Measurements from ENCODE around the gene PPP1R14B. TPM values are rescaled to one million over a fixed set of nuclear protein-coding genes. Genes with fewer than 3 reads are reported as not detected.

PPP1R14B gene
- polyA plus RNA-seq, 1 donor from 2014 or later: 48.1 TPM

- Mint-ChIP-seq H3K36me3 (peaks cover 2% of the 10 kb centered on the region), H3K4me3 (no peak overlapping the region), H3K27me3 (no peaks in the 10 kb centered on the region), H3K27ac (no peak overlapping the region), H3K4me1 (peaks cover 0 to 7% (median 3%) of the 10 kb centered on the region in 3 donors), H3K9me3 (no peaks in the 10 kb centered on the region)
Observed at GRCh38 chr11:64258356-64258755, 11.6 kb upstream of the PPP1R14B start.

- Mint-ChIP-seq H3K9me3 (no peaks in the 10 kb centered on the region), H3K27me3 (no peaks in the 10 kb centered on the region), H3K36me3 (no peaks in the 10 kb centered on the region), H3K27ac (no peak overlapping the region), H3K4me3 (no peak overlapping the region), H3K4me1 (peaks cover 0 to 11% (median 8%) of the 10 kb centered on the region in 3 donors)
Observed at GRCh38 chr11:64256300-64256699, 9.6 kb upstream of the PPP1R14B start.

- Mint-ChIP-seq H3K4me3 (no peak overlapping the region), H3K27me3 (no peaks in the 10 kb centered on the region), H3K9me3 (no peaks in the 10 kb centered on the region), H3K27ac (no peak overlapping the region), H3K36me3 (no peaks in the 10 kb centered on the region), H3K4me1 (peaks cover 0 to 12% (median 8%) of the 10 kb centered on the region in 3 donors)
Observed at GRCh38 chr11:64255135-64256128, 8.7 kb upstream of the PPP1R14B start.

- Mint-ChIP-seq H3K27ac (no peak overlapping the region), H3K4me1 (peaks cover 0 to 8% (median 5%) of the 10 kb centered on the region in 3 donors), H3K27me3 (no peaks in the 10 kb centered on the region), H3K9me3 (no peaks in the 10 kb centered on the region), H3K36me3 (no peaks in the 10 kb centered on the region), H3K4me3 (peak overlapping the region in 1 of 4 donors; percentile 59)
Observed at GRCh38 chr11:64254326-64254725, 7.6 kb upstream of the PPP1R14B start.

GRCh38 chr11:64253481-64253880 is 6.7 kb upstream of the PPP1R14B start:
- no peaks in the 10 kb centered on the region for H3K9me3 Mint-ChIP-seq
- H3K27me3 Mint-ChIP-seq: no peaks in the 10 kb centered on the region
- H3K27ac Mint-ChIP-seq: no peak overlapping the region
- H3K4me1 Mint-ChIP-seq: peaks cover 0 to 8% (median 5%) of the 10 kb centered on the region in 3 donors
- H3K4me3 Mint-ChIP-seq: peak overlapping the region in 1 of 4 donors; percentile 59
- H3K36me3 Mint-ChIP-seq: no peaks in the 10 kb centered on the region

GRCh38 chr11:64253043-64253442 is 6.3 kb upstream of the PPP1R14B start:
- Mint-ChIP-seq H3K4me1 (peaks cover 0 to 8% (median 5%) of the 10 kb centered on the region in 3 donors), H3K4me3 (peak overlapping the region in 3 of 4 donors; percentile 21 to 59 (median 28)), H3K9me3 (no peaks in the 10 kb centered on the region), H3K27me3 (no peaks in the 10 kb centered on the region), H3K36me3 (no peaks in the 10 kb centered on the region), H3K27ac (no peak overlapping the region)

- Mint-ChIP-seq H3K27ac (peak overlapping the region in 1 of 3 donors; percentile 34), H3K9me3 (no peaks in the 10 kb centered on the region), H3K36me3 (no peaks in the 10 kb centered on the region), H3K27me3 (no peaks in the 10 kb centered on the region), H3K4me1 (peaks cover 0 to 8% (median 8%) of the 10 kb centered on the region in 3 donors), H3K4me3 (peak overlapping the region; percentile 70 to 94 (median 86))
Observed at GRCh38 chr11:64252003-64252872, 5.5 kb upstream of the PPP1R14B start.

GRCh38 chr11:64251753-64252002 is 4.9 kb upstream of the PPP1R14B start:
- H3K27me3 Mint-ChIP-seq: no peaks in the 10 kb centered on the region
- peak overlapping the region; percentile 70 to 94 (median 86) for H3K4me3 Mint-ChIP-seq
- no peaks in the 10 kb centered on the region for H3K36me3 Mint-ChIP-seq
- H3K4me1 Mint-ChIP-seq: peaks cover 0 to 8% (median 8%) of the 10 kb centered on the region in 3 donors
- no peaks in the 10 kb centered on the region for H3K9me3 Mint-ChIP-seq
- H3K27ac Mint-ChIP-seq: peak overlapping the region in 1 of 3 donors; percentile 34

- Mint-ChIP-seq H3K27ac (peak within 1 kb of the TSS; percentile 50 to 86 (median 59)), H3K27me3 (no peaks in the 10 kb centered on the region), H3K9me3 (no peaks in the 10 kb centered on the region), H3K4me3 (peak within 1 kb of the TSS; percentile 81 to 94 (median 88)), H3K4me1 (peaks cover 0 to 8% (median 8%) of the 10 kb centered on the region in 3 donors), H3K36me3 (no peaks in the 10 kb centered on the region)
Observed at GRCh38 chr11:64251016-64251752, 4.4 kb upstream of the PPP1R14B start, which contains the start of gene PLCB3. Gene PLCB3, plus strand, starts transcription at chr11:64251530. Its CDS starts 120 bp downstream, at chr11:64251650.

GRCh38 chr11:64250415-64251015 is 3.8 kb upstream of the PPP1R14B start:
- H3K27ac Mint-ChIP-seq: peak overlapping the region in 2 of 3 donors; percentile 59 to 73
- H3K9me3 Mint-ChIP-seq: no peaks in the 10 kb centered on the region
- H3K27me3 Mint-ChIP-seq: no peaks in the 10 kb centered on the region
- H3K4me1 Mint-ChIP-seq: peaks cover 0 to 11% (median 10%) of the 10 kb centered on the region in 3 donors
- H3K36me3 Mint-ChIP-seq: no peaks in the 10 kb centered on the region
- H3K4me3 Mint-ChIP-seq: peak overlapping the region in 3 of 4 donors; percentile 91 to 92 (median 91)

- Mint-ChIP-seq H3K9me3 (no peaks in the 10 kb centered on the region), H3K4me3 (peak overlapping the region; percentile 26 to 91 (median 70)), H3K27me3 (no peaks in the 10 kb centered on the region), H3K36me3 (no peaks in the 10 kb centered on the region), H3K4me1 (peaks cover 0 to 11% (median 10%) of the 10 kb centered on the region in 3 donors), H3K27ac (peak overlapping the region in 2 of 3 donors; percentile 59 to 73)
Observed at GRCh38 chr11:64249563-64250414, 3.0 kb upstream of the PPP1R14B start.

GRCh38 chr11:64249038-64249437 is 2.3 kb upstream of the PPP1R14B start:
- Mint-ChIP-seq H3K4me3 (peak overlapping the region in 1 of 4 donors; percentile 91), H3K27me3 (no peaks in the 10 kb centered on the region), H3K27ac (peak overlapping the region in 1 of 3 donors; percentile 59), H3K9me3 (no peaks in the 10 kb centered on the region), H3K4me1 (peaks cover 0 to 11% (median 10%) of the 10 kb centered on the region in 3 donors), H3K36me3 (no peaks in the 10 kb centered on the region)

- Mint-ChIP-seq H3K27me3 (no peaks in the 10 kb centered on the region), H3K4me3 (peak overlapping the region in 3 of 4 donors; percentile 67 to 91 (median 77)), H3K4me1 (peaks cover 0 to 11% (median 11%) of the 10 kb centered on the region in 3 donors), H3K36me3 (no peaks in the 10 kb centered on the region), H3K9me3 (no peaks in the 10 kb centered on the region), H3K27ac (peak overlapping the region in 2 of 3 donors; percentile 13 to 76)
Observed at GRCh38 chr11:64248578-64248977, 1.8 kb upstream of the PPP1R14B start.
